Measurements from ENCODE around the gene SH2D2A.
"Not testable (repeated sequence)": the region's sequence is repeated elsewhere in the genome, so short reads cannot be mapped to it uniquely, and the experiment has no call there.

SH2D2A gene

DNA sequence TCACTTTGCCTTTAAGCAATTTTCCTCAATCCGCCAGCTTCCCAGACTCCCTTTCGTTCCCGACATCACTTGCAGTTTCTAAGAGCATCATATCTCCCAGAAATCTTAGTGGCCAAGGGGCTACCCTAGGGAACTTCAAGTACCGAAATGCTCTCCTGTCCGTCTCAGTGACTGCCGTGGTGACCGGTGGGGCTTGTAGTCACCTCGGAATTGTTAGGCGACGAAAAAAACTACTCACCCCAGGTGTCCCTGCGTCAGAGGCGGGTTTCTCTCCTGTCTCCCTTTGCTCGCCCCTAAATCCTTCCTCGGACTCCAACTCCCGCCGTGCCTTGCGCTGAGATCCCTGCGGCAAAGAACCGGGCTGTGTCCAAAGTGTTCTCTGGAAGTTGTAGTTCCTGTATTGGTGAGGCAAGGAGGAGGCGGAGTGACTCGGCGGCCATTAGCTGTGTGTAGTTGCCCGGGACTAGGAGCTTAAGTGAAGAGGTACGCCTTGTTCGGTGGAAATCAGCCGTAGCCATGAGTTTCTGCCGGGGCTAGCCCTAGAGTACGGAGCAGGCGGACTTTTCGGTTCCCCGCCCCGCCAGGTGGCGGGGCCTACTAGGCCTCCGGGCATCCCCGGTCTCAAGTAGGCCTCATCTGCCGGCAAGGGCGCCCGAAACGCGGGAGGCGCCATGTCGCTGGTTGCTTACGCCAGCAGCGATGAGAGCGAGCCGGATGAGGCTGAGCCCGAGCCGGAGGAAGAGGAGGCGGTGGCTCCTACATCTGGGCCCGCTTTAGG is 49.4 kb downstream of the SH2D2A start, which contains the start of gene PRCC:
TSS of gene PRCC (plus strand) at position 435 of the 778 bp plus-strand sequence. CDS start at position 672, 237 bp downstream.
- DNase-seq, result peak; percentile 99

DNA sequence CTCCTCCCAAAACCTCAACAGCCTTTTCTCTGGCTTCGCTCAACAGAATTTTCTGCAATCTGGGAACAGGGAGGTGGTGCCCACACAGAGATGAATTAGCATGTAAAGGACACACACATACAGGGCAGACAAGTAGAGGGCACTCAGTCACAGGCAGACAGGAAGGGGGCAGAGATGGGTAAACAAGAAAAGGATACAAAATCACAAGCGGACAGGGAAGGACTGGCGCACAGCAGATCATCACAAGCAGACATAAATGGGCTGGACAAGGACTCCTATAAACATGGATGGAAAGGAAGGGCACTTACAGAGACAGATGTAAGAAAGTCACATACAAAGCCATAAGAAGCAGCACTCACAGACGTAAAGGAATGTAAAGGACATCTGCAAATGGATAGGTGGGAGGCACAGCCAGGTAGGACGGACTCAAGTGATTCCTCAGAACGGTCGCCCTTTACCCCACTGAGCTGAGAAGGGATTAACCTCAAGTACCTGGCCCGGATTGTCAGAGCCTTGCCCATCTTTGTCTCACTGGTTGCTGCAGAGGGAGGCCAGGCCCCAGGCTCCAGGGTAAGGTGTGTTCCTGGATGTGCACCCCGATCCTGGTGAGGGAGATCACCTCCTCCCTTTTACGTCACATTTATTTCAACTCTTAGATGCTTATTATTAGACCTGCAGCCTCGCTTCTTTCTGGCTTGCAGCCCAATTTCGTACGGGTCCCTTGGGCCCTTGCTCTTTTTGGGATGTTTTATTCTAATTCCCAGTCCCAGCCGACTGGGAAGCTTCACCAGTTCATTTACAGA is 50.1 kb downstream of the SH2D2A start:
- no peak for DNase-seq

GRCh38 chr1:156765666-156766065 is 51.0 kb downstream of the SH2D2A start:
- DNase-seq, result no peak

GRCh38 chr1:156765136-156765535 is 51.5 kb downstream of the SH2D2A start:
- DNase-seq, result not testable (repeated sequence)

DNA sequence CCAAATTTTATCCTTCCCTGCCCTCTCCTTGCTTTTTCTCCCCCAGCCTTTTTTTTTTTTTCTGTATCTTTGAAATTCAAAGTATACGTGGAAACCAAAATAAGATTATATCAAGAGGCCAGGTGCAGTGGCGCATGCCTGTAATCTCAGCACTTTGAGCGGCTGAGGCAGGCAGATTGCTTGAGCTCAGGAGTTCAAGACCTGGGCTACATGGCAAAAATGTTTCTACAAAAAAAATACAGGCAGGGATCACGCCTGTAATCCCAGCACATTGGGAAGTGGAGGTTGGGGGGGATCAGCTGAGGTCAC is 55.9 kb downstream of the SH2D2A start:
- no peak for DNase-seq

- DNase-seq, result no peak
Observed at GRCh38 chr1:156760092-156760795, 56.4 kb downstream of the SH2D2A start.

- DNase-seq, result not testable (repeated sequence)
Observed at GRCh38 chr1:156757572-156758253, 58.9 kb downstream of the SH2D2A start.

DNA sequence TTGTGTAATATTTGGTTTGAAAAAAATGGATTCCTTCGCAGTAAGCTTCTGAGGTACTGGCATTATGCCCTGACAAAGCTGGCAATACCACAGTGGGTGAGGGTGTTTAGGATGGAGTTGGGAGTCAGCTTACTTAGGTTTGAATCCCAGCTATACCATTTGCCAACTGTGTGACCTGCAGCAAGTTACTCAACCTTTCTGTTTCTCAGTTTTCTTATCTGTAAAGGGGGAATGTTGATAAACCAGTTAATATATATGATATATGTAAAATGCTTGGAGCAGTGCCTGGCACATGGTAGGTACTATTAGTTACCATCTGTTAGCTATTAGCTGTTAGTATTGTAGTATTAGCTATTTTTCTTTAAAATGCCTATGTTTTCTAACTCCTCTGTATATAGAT is 60.3 kb downstream of the SH2D2A start:
- DNase-seq, result no peak

All from GF-D8 (cell line).